Hepatocyte (in vitro differentiated cells): ENCODE data around the gene PRKAR1B.

ENCODE experiments used
- CTCF ChIP-seq: fragments of 200-600 bp; sonication (generic); IDR thresholded peaks from 2 replicates; pipeline ENCODE4 v1.5.1; 2016; ENCODE audit warnings: antibody characterized with exemption, mild to moderate bottlenecking; ENCODE audit not compliant: poor library complexity
- EZH2 ChIP-seq: fragments of 200-600 bp; sonication (generic); IDR thresholded peaks from 2 replicates; pipeline ENCODE4 v1.6.1; 2016; ENCODE audit warnings: antibody characterized with exemption, mild to moderate bottlenecking, borderline replicate concordance

DNA sequence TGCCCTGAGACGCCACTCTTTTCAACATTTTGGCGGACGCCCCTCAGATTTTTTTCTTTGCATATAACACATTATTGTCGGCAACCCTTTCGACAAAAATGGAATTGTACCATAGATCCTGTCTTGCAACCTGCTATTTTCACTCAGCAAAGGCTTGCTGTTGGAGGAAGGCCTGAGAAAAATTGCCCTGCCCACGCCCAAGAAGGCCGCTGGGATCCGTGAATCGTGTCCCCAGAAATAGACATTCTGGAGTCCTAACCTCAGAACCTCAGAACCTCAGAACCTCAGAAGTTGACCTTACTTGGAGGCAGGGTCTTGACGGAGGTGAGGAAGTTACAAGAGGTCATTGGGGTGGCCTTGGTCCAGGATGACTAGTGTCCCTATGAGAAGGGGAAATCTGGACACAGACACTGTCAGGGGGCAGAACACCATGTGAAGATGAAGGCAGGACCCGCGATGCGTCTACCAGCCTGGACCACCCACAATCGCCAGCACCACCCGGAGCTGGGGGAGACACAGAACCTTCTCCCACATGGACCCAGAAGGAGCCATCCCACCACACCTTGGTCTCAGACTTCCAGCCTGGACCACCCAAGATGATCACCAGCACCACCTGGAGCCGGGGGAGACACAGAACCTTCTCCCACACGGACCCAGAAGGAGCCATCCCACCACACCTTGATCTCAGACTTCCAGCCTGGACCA, 19.6 kb downstream of the PRKAR1B start:
- TF ChIP-seq CTCF (no peak), EZH2 (no peak)
